HG02885 (cell line): ENCODE results near the gene TEC.
"Not testable (repeated sequence)": the region's sequence is repeated elsewhere in the genome, so short reads cannot be mapped to it uniquely, and the experiment has no call there.

Experiments used
- ATAC-seq: cut with Tn5 transposase; IDR thresholded peaks from one replicate; pipeline ENCODE4 v1.9.1; 2021; ENCODE audit warnings: mild to moderate bottlenecking; ENCODE audit not compliant: unreplicated experiment, poor library complexity

Gene TEC

GRCh38 chr4:48243887-48244286 lies 25.8 kb downstream of the TEC start:
- ATAC-seq = no peak

- ATAC-seq = no peak
Observed at GRCh38 chr4:48243429-48243828, 26.2 kb downstream of the TEC start.

GRCh38 chr4:48242511-48243195 lies 27.0 kb downstream of the TEC start:
- ATAC-seq = no peak

- no peak for ATAC-seq
Observed at GRCh38 chr4:48241731-48242130, 27.9 kb downstream of the TEC start.

GRCh38 chr4:48237996-48238645 lies 31.5 kb downstream of the TEC start:
- no peak for ATAC-seq

GRCh38 chr4:48235050-48235449 lies 34.6 kb downstream of the TEC start:
- ATAC-seq = no peak

- no peak for ATAC-seq
Observed at GRCh38 chr4:48234575-48234974, 35.1 kb downstream of the TEC start.

- ATAC-seq = no peak
Observed at GRCh38 chr4:48228949-48229348, 40.7 kb downstream of the TEC start.

- peak; percentile 59 for ATAC-seq
Observed at GRCh38 chr4:48227662-48228061, 42.0 kb downstream of the TEC start.

GRCh38 chr4:48226199-48226598 lies 43.4 kb downstream of the TEC start:
- ATAC-seq = peak; percentile 41

- peak; percentile 25 for ATAC-seq
Observed at GRCh38 chr4:48225368-48226141, 44.1 kb downstream of the TEC start.

GRCh38 chr4:48224606-48225005 lies 45.0 kb downstream of the TEC start:
- no peak for ATAC-seq

- ATAC-seq = no peak
Observed at GRCh38 chr4:48223633-48224295, 45.9 kb downstream of the TEC start.

- no peak for ATAC-seq
Observed at GRCh38 chr4:48222491-48222890, 47.1 kb downstream of the TEC start.

- not testable (repeated sequence) for ATAC-seq
Observed at GRCh38 chr4:48219430-48219829, 50.2 kb downstream of the TEC start.

GRCh38 chr4:48216563-48216962 lies 53.1 kb downstream of the TEC start:
- no peak for ATAC-seq

GRCh38 chr4:48215977-48216376 lies 53.7 kb downstream of the TEC start:
- ATAC-seq = no peak

- peak; percentile 82 for ATAC-seq
Observed at GRCh38 chr4:48212165-48212564, 57.5 kb downstream of the TEC start.

- ATAC-seq = no peak
Observed at GRCh38 chr4:48210966-48211328, 58.7 kb downstream of the TEC start.

GRCh38 chr4:48205626-48206025 lies 64.0 kb downstream of the TEC start:
- ATAC-seq = no peak

GRCh38 chr4:48205107-48205506 lies 64.5 kb downstream of the TEC start:
- peak; percentile 20 for ATAC-seq
